IgD-negative memory B cell (primary cell): ENCODE data around the gene TNNC2. TPM values are rescaled to one million over a fixed set of nuclear protein-coding genes. Genes with fewer than 3 reads are reported as not detected.

ENCODE experiments used
- H3K27ac Mint-ChIP-seq, 3 donors: one replicate each; pipeline ENCODE4 v1.8.0; 2020 to 2022; ENCODE audit warnings: mild to moderate bottlenecking in 3 of 3, mixed read lengths in 3 of 3, moderate library complexity in 1 of 3
- H3K27me3 Mint-ChIP-seq: one replicate; pipeline ENCODE4 v1.8.0; 2021; ENCODE audit warnings: mixed read lengths
- H3K36me3 Mint-ChIP-seq: one replicate; pipeline ENCODE4 v1.8.0; 2020; ENCODE audit warnings: mild to moderate bottlenecking, mixed read lengths
- H3K4me1 Mint-ChIP-seq, 3 donors: one replicate each; pipeline ENCODE4 v1.8.0; 2020 to 2022; ENCODE audit warnings: mixed read lengths in 3 of 3, mild to moderate bottlenecking in 1 of 3
- H3K4me3 Mint-ChIP-seq, 4 donors: one replicate each; pipeline ENCODE4 v1.8.0; 2020 to 2022; ENCODE audit warnings: mild to moderate bottlenecking in 4 of 4, mixed read lengths in 4 of 4, moderate library complexity in 3 of 4
- H3K9me3 Mint-ChIP-seq, 3 donors: one replicate each; pipeline ENCODE4 v1.8.0; 2020 to 2021; ENCODE audit warnings: mixed read lengths in 3 of 3, mild to moderate bottlenecking in 1 of 3
- polyA plus RNA-seq: library from polyadenylated mRNA; unstranded; fragments of 300-500 nt; fragmentation: Illumina TruSeq; gene quantifications from one replicate; pipeline ENCODE4 v1.2.3, GENCODE V29; 2021

Gene TNNC2
- polyA plus RNA-seq, 1 donor from 2014 or later, result 3.2 TPM

DNA sequence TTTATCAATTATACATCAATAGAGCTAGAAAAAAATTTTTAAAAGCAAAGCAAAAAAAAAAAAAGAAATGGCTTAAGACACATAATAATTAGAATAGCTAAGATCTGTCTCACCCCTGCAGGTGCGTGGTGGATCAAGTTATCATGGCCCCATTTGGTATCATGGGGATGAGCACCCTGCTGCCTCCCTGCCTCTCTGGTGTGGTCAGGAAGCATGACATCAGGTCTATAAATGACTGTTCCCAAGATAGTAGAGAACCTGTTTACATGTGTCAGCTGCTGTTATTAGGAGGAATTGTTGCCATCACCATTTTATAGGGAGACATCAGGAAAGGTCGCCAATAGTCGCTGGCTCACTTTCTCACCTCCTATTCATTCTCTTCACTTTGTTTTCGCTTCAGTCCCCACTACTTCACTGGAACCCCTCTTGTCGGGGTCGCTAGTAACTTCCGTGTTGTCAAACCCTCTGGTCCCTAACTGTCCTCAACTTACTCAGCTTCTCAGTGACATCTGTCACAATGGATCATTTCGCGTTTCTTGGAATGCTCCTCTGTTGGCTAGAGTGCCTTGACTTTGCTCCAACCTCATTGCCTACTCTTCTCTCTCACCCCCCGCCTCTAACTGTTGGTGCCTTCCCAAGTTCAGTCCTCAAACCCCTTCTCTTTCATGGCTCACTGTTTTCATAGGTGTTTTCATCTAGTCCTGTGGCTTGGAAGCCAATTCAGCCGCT is 30.6 kb downstream of the TNNC2 start:
- Mint-ChIP-seq H3K9me3 (no peaks in the 10 kb centered on the region), H3K36me3 (peaks cover 4% of the 10 kb centered on the region), H3K27ac (no peak overlapping the region), H3K4me1 (peaks cover 13 to 21% (median 17%) of the 10 kb centered on the region in 3 donors), H3K27me3 (peaks cover 1% of the 10 kb centered on the region), H3K4me3 (no peak overlapping the region)

DNA sequence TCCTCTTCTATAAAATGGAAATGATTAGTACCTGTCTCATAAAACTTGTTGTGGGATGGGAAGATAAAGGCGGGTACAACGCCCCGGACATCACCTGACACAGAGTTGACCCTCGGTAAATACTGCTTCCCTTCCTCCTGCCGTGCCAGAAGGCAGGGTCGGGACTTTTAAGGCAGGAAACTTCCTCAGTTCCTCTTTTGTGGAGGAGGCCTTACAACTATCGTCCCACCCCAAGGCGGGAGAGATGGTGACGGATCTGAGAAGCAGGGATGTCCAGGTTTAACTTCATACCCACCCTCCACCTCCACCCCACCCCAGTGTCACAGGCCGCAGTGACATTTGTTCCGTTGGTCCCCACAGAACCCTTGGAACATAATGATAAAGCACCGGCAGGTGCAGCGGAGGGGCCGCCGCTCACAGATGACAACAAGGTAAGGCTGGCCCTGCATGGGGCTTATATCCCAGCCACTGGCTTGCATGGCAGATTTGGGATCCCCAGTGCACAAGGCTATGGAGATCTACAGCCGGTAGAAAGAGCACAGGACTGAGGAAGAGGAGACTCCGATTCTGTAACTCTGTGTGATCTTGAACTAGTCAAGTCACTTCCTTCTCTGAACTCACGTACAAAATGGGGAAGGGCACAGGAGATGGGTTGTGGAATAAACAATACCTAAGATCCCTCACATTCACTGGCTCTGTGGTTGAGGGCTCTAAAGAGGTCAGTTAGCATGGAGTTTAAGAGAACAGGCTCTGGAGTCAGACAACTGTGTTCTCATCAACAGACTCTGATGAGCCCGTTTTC is 34.6 kb downstream of the TNNC2 start:
- Mint-ChIP-seq H3K9me3 (no peaks in the 10 kb centered on the region), H3K4me1 (peaks cover 10 to 21% (median 18%) of the 10 kb centered on the region in 3 donors), H3K36me3 (peaks cover 4% of the 10 kb centered on the region), H3K27ac (peak overlapping the region; percentile 75 to 98 (median 93)), H3K4me3 (peak overlapping the region; percentile 81 to 98 (median 94)), H3K27me3 (peaks cover 1% of the 10 kb centered on the region)

DNA sequence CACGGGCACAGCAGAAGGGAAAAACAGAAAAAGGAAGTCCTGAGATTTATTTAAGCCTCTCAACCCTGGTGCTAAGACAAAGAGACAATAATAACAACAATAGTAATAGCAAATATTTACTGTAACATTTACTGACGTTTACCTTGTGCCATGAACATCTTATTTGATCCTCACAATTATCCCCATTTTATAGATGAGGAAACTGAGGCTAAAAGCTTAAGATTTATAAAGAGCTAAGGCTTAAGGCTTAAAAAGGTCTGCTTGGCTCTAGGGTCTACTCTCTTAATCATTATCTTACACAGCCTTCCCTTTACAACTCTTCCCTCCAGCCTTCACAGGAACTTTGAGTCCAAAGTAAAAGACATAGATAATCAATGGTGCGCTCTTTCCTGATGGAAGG is 38.8 kb downstream of the TNNC2 start:
- peaks cover 19 to 29% (median 26%) of the 10 kb centered on the region in 3 donors for H3K4me1 Mint-ChIP-seq
- H3K4me3 Mint-ChIP-seq, result peak overlapping the region in 3 of 4 donors; percentile 18 to 81 (median 80)
- H3K36me3 Mint-ChIP-seq, result no peaks in the 10 kb centered on the region
- peaks cover 3% of the 10 kb centered on the region for H3K27me3 Mint-ChIP-seq
- peak overlapping the region in 2 of 3 donors; percentile 40 to 53 for H3K27ac Mint-ChIP-seq
- H3K9me3 Mint-ChIP-seq, result peaks cover 0 to 3% (median 0%) of the 10 kb centered on the region in 3 donors

DNA sequence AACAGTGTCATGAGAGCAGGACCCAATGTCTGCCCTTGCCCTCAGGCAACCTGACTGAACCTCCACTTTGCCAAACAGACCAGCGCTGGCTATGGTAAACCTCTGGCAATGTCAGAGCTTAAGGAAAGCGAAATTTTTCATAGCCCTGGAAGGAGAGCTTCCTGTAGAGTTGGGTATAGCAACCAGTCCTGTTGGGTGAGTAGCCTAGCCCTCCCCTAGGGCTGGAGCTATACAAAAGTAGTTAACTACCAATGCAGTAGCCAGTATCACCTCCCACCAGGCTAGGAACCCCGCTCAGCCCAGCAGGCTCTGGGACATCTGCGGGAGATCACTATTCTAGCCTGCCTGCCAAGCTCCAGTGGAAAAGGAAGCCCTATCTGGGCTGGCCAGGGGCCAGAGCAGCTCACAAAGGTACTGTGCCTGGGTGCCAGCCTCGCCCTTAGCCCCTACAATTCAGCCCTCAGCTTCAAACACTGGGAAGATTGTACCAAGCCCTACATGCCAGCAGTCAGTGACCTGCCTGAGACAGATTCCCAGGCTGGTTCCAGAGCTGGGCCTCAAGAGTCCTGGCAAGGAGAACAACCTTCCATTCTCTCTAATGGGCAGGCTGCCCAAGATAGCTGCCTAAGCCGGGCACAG is 43.3 kb downstream of the TNNC2 start:
- peaks cover 4% of the 10 kb centered on the region for H3K36me3 Mint-ChIP-seq
- peaks cover 2% of the 10 kb centered on the region for H3K27me3 Mint-ChIP-seq
- peaks cover 0 to 3% (median 0%) of the 10 kb centered on the region in 3 donors for H3K9me3 Mint-ChIP-seq
- H3K4me3 Mint-ChIP-seq, result peak overlapping the region in 1 of 4 donors; percentile 3
- peaks cover 15 to 23% (median 15%) of the 10 kb centered on the region in 3 donors for H3K4me1 Mint-ChIP-seq
- H3K27ac Mint-ChIP-seq, result no peak overlapping the region

DNA sequence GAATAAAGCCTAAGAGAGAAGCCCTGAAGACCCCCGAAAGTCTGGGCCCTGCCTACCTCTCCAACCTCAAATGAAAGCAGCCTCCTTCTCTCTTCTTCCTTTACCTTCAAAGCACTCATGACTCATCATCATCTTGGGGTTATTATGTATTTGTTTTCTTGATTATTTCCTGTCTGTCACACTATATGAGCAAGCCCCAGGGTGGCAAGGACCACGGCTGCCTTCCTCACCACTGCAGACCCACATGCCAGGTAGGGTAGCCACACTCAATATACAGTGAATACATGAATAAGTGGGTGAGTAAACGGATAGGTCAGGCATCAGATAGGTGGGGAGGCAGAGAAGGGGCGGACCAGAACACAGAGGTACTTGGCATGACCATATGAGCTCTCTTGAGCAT is 44.2 kb downstream of the TNNC2 start:
- Mint-ChIP-seq H3K9me3 (peaks cover 0 to 3% (median 0%) of the 10 kb centered on the region in 3 donors), H3K36me3 (peaks cover 4% of the 10 kb centered on the region), H3K27ac (no peak overlapping the region), H3K27me3 (peaks cover 3% of the 10 kb centered on the region), H3K4me3 (peak overlapping the region in 1 of 4 donors; percentile 0), H3K4me1 (peaks cover 9 to 15% (median 12%) of the 10 kb centered on the region in 3 donors)

DNA sequence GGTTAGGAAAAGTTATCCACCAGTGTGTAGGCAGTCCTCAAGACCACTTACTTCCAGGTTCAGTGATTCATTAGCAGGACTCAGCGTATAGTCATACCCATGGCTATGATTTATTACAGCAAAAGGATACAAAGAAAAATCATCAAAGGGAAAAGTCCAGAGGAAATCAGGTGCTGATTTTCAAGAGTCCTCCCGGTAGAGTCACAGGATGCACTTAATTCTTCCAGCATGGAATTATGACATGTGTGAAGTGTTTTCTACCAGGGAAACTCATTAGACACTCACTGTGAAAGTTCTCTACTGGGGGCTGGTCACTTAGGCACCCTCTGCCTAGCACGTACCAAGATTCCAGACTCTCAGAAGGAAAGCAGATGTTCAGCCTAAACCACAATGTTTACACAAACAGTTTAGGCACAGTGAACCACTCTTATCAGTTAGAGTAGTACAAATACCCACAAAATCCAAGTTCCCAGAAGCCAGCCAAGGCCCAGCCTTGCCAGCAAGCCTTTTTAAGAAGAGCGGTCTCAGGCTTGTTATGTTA is 45.7 kb downstream of the TNNC2 start:
- peaks cover 0 to 3% (median 0%) of the 10 kb centered on the region in 3 donors for H3K9me3 Mint-ChIP-seq
- no peak overlapping the region for H3K4me3 Mint-ChIP-seq
- peaks cover 4% of the 10 kb centered on the region for H3K36me3 Mint-ChIP-seq
- no peak overlapping the region for H3K27ac Mint-ChIP-seq
- H3K27me3 Mint-ChIP-seq, result peaks cover 4% of the 10 kb centered on the region
- peaks cover 9 to 15% (median 12%) of the 10 kb centered on the region in 3 donors for H3K4me1 Mint-ChIP-seq

DNA sequence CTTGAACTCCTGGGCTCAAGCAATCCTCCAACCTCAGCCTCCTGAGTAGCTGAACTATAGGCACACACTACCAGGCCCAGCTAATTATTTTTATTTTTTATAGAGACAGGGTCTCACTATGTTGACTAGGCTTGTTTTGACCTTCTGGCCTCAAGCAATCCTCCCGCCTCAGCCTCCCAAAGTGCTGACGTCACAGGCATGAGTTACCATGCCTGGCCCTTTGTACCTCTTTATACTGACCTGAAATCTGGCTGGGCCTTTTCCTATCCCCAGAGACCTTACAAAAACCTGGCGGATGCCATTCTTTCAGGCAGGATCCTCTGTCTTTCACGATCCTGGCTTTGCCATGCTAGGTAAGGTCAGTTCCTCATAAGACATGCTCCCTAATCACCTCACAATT is 47.0 kb downstream of the TNNC2 start:
- peaks cover 9 to 15% (median 12%) of the 10 kb centered on the region in 3 donors for H3K4me1 Mint-ChIP-seq
- H3K9me3 Mint-ChIP-seq, result no peaks in the 10 kb centered on the region
- H3K36me3 Mint-ChIP-seq, result peaks cover 4% of the 10 kb centered on the region
- peaks cover 3% of the 10 kb centered on the region for H3K27me3 Mint-ChIP-seq
- H3K27ac Mint-ChIP-seq, result no peak overlapping the region
- no peak overlapping the region for H3K4me3 Mint-ChIP-seq

DNA sequence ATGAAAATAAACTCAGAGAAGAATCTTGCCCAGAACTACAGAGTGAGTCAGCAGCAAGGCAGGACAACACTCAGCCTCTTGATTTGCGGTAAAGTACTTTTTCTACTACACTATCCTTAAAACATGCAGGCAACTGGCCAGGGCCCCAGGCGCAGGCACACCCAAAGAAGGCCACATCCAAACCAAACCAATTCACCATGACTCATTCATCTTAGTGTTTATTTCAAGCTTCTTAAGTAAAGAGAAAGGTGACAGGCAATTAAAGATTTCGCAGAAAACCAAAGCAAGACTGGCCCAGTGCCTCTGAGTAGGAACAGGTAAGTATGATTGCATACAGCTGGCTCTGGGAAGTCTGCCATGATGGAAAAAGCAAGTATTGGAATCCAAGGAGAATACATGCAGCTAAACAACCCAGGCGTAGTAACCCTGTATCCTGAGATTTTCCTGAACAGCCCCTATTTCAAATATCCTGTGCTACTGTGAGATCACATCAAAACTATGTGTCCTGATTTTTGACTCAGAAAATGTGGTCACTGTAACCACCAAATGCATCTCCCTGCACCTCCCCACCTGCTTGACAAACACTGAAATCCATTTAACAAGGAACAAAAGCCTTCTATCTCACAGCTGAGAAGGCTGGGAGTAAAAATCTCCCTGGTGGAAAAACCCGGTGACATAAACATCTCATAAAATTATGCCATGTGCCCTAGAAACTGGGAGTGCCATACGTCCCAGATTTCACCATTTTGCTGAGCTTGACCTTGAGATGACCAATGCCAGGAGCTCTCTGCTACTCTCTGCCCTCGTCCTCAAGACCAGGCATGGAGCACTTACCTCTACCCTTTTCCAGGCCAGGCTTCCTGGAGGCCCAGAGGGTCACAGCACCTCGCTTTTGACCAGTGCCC is 47.8 kb downstream of the TNNC2 start:
- Mint-ChIP-seq H3K4me3 (peak overlapping the region in 1 of 4 donors; percentile 4), H3K27ac (peak overlapping the region in 1 of 3 donors; percentile 48), H3K36me3 (peaks cover 6% of the 10 kb centered on the region), H3K9me3 (no peaks in the 10 kb centered on the region), H3K4me1 (peaks cover 2 to 8% (median 5%) of the 10 kb centered on the region in 3 donors), H3K27me3 (peaks cover 6% of the 10 kb centered on the region)

DNA sequence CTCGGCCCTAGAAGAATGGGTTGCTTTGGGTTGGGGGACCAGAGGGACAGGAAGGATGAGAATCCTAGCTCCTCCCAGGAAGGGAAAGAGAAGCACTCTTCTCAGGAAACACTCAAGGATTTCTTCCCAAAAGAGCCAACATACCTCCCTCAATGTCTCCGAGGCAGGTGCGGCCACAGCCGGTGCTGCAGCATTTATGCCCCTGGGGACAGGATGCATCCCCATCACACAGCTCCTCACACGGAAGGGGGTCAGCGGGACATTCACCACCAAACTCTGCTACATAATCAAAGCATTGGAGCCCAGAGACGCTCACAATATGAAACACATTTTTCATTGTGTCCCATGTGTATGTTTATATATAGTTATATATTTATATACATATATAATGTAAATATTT is 50.2 kb downstream of the TNNC2 start:
- Mint-ChIP-seq H3K9me3 (no peaks in the 10 kb centered on the region), H3K27me3 (peaks cover 6% of the 10 kb centered on the region), H3K4me3 (no peak overlapping the region), H3K27ac (no peak overlapping the region), H3K36me3 (peaks cover 5% of the 10 kb centered on the region), H3K4me1 (peaks cover 0 to 2% (median 0%) of the 10 kb centered on the region in 3 donors)

DNA sequence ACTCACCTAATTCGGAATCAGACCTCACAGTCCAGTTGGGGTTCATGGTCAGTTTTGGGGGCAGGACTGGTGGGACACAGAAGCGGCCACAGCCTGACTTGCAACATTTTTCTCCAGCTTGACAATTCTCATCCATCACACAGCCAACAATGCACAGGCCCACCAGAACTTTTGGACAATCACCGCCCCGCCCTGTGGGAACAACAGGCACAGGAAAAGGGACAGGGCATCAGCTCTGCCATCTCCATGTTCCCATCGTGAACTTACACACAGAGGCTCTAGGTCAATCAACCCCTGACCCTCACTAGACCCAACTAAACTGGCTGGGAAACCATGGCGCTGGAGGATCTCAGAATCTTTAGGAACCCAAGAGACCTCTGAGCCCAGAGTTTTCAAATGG is 51.7 kb downstream of the TNNC2 start:
- Mint-ChIP-seq H3K36me3 (peaks cover 2% of the 10 kb centered on the region), H3K9me3 (no peaks in the 10 kb centered on the region), H3K4me3 (no peak overlapping the region)

DNA sequence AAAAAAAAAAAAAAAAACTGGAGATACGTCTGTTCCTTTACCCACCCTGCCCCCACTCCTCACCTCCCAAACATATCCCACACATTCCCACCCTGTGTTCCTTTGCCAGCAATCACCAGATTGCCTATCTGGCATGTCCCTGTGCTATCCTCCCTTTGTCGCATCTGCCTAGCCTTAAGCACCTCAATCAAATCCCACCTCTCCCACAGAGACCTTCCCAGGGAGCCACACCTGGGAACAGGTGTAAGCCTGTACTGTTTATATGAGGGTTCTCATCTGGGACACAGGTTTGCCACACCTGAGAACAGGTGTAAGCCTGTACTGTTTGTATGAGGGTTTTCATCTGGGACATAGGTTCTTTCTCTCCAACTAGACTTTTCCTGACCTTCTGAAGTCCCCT is 52.2 kb downstream of the TNNC2 start:
- Mint-ChIP-seq H3K27ac (peak overlapping the region in 1 of 3 donors; percentile 24), H3K9me3 (no peaks in the 10 kb centered on the region), H3K4me1 (peaks cover 4 to 8% (median 6%) of the 10 kb centered on the region in 3 donors), H3K36me3 (peaks cover 2% of the 10 kb centered on the region), H3K4me3 (peak overlapping the region in 1 of 4 donors; percentile 81), H3K27me3 (peaks cover 8% of the 10 kb centered on the region)

More for the DNA sequence above, 51.7 kb downstream of the TNNC2 start:
- peak overlapping the region in 1 of 3 donors; percentile 24 for H3K27ac Mint-ChIP-seq
- peaks cover 4 to 8% (median 6%) of the 10 kb centered on the region in 3 donors for H3K4me1 Mint-ChIP-seq
- peaks cover 8% of the 10 kb centered on the region for H3K27me3 Mint-ChIP-seq
